H1 (cell line): ENCODE data around the gene SLC9A3. TPM values are rescaled to one million over a fixed set of nuclear protein-coding genes. Genes with fewer than 3 reads are reported as not detected.

Experiments used
- CTCF ChIA-PET: fragments of 300-600 bp; sonication (Branson Sonifier 250); formaldehyde crosslinking; loops from one replicate; lab custom pipeline; 2021; ENCODE audit not compliant: partially characterized antibody; lab: Charles Lee
- POLR2A ChIA-PET: fragments of 300-600 bp; sonication (Branson Sonifier 250); formaldehyde crosslinking; loops from one replicate; lab custom pipeline; 2021; ENCODE audit warnings: inconsistent platforms; ENCODE audit not compliant: partially characterized antibody; lab: Charles Lee
- DNase-seq, 2 experiments: peaks; one replicate each; pipeline versions ENCODE4 v3.0.0 to v3.0.0-alpha.2; 2010 to 2022; ENCODE audit warnings: low spot score in 2 of 2, low read depth in 1 of 2, mixed read lengths in 1 of 2
- FAIRE-seq: peaks from 2 replicates; lab custom pipeline; 2011; peaks lifted over from hg19 to GRCh38; lab: Jason Lieb, UNC
- H2AFZ ChIP-seq: 2 replicates; pipeline ENCODE4 v1.8.1; 2012; ENCODE audit warnings: low read length, inconsistent platforms
- H2AK5ac ChIP-seq: 2 replicates; pipeline ENCODE4 v1.6.1; 2013; ENCODE audit warnings: low read depth, low read length
- H2BK120ac ChIP-seq: replicated peaks from 2 replicates; pipeline ENCODE3; 2013; ENCODE audit warnings: low read depth, low read length, inconsistent platforms
- H2BK12ac ChIP-seq: 2 replicates; pipeline ENCODE4 v1.6.1; 2013; ENCODE audit warnings: low read depth, low read length
- H2BK15ac ChIP-seq: 2 replicates; pipeline ENCODE4 v1.6.1; 2013; ENCODE audit warnings: low read length
- H2BK20ac ChIP-seq: 2 replicates; pipeline ENCODE4 v1.6.1; 2013; ENCODE audit warnings: low read length
- H2BK5ac ChIP-seq: 2 replicates; pipeline ENCODE4 v1.6.1; 2013; ENCODE audit warnings: low read depth, low read length
- H3K14ac ChIP-seq: 2 replicates; pipeline ENCODE4 v1.6.1; 2013; ENCODE audit warnings: inconsistent platforms; ENCODE audit not compliant: insufficient read length
- H3K18ac ChIP-seq: 2 replicates; pipeline ENCODE4 v1.6.1; 2013; ENCODE audit warnings: low read length; ENCODE audit errors: extremely low read depth
- H3K23ac ChIP-seq: 2 replicates; pipeline ENCODE4 v1.6.1; 2013; ENCODE audit warnings: inconsistent platforms; ENCODE audit not compliant: insufficient read length
- H3K23me2 ChIP-seq: 2 replicates; pipeline ENCODE4 v1.6.1; 2013; ENCODE audit warnings: low read depth, low read length
- H3K27ac ChIP-seq: 2 replicates; pipeline ENCODE4 v1.6.1; 2011; ENCODE audit warnings: low read depth, low read length, inconsistent platforms
- H3K27me3 ChIP-seq, 4 experiments: replicated peaks in 1 of 4; 1 replicate in 1 of 4; 2 replicates in 3 of 4; pipeline versions ENCODE4 v1.6.1 to v1.8.1; 2011 to 2013; ENCODE audit warnings: low read length in 3 of 4, mild to moderate bottlenecking in 3 of 4, inconsistent platforms in 2 of 4, mixed read lengths in 2 of 4, moderate library complexity in 1 of 4; ENCODE audit not compliant: control insufficient read depth in 3 of 4, insufficient read depth in 3 of 4; ENCODE audit errors: extremely low read depth in 1 of 4
- H3K36me3 ChIP-seq, 4 experiments: 2 replicates each; pipeline versions ENCODE4 v1.6.1 to v1.8.1; 2011 to 2013; ENCODE audit warnings: mild to moderate bottlenecking in 4 of 4, low read length in 3 of 4, moderate library complexity in 2 of 4, control low read depth in 1 of 4, inconsistent platforms in 1 of 4; ENCODE audit not compliant: insufficient read depth in 4 of 4, control insufficient read depth in 2 of 4
- H3K4ac ChIP-seq: replicated peaks from 2 replicates; pipeline ENCODE3; 2013; ENCODE audit warnings: low read length, low read depth, mixed read lengths, inconsistent platforms; ENCODE audit not compliant: insufficient read length
- H3K4me1 ChIP-seq, 4 experiments: replicated peaks in 1 of 4; 1 replicate in 1 of 4; 2 replicates in 3 of 4; pipeline versions ENCODE4 v1.6.1 to v1.8.1; 2011 to 2013; ENCODE audit warnings: low read length in 3 of 4, inconsistent platforms in 2 of 4, mixed read lengths in 1 of 4; ENCODE audit not compliant: insufficient read depth in 4 of 4, control insufficient read depth in 3 of 4
- H3K4me2 ChIP-seq, 2 experiments: 2 replicates each; pipeline versions ENCODE4 v1.6.1 to v1.8.1; 2011 to 2013; ENCODE audit warnings: low read depth in 2 of 2, low read length in 2 of 2, control low read depth in 1 of 2, inconsistent platforms in 1 of 2, mild to moderate bottlenecking in 1 of 2; ENCODE audit not compliant: insufficient read depth in 1 of 2
- H3K4me3 ChIP-seq, 4 experiments: fragments of 200-600, 300-600 bp in 1 of 4; sonication (generic), shearing (Covaris generic), sonication (Bioruptor Twin) in 1 of 4; 2 replicates each; pipeline versions ENCODE4 v1.5.1 to v1.8.1; 2011 to 2016; ENCODE audit warnings: low read length in 4 of 4, low read depth in 3 of 4, control low read depth in 2 of 4, inconsistent platforms in 2 of 4, mild to moderate bottlenecking in 2 of 4, mixed read lengths in 1 of 4, moderate library complexity in 1 of 4; ENCODE audit not compliant: insufficient read depth in 2 of 4; ENCODE audit errors: extremely low read depth in 1 of 4
- H3K56ac ChIP-seq: replicated peaks from 2 replicates; pipeline ENCODE3; 2013; ENCODE audit warnings: low read depth, mild to moderate bottlenecking, mixed read lengths, low read length, inconsistent platforms; ENCODE audit not compliant: insufficient read length
- H3K79me1 ChIP-seq: 2 replicates; pipeline ENCODE4 v1.6.1; 2013; ENCODE audit warnings: low read depth, low read length, control low read depth
- H3K79me2 ChIP-seq, 2 experiments: 2 replicates each; pipeline versions ENCODE4 v1.6.1 to v1.8.1; 2012 to 2013; ENCODE audit warnings: low read length in 2 of 2, mild to moderate bottlenecking in 2 of 2, inconsistent platforms in 1 of 2; ENCODE audit not compliant: insufficient read depth in 2 of 2, control insufficient read depth in 1 of 2
- H3K9ac ChIP-seq, 4 experiments: replicated peaks in 1 of 4; 1 replicate in 1 of 4; 2 replicates in 3 of 4; pipeline versions ENCODE4 v1.6.1 to v1.8.1; 2011 to 2013; ENCODE audit warnings: low read depth in 3 of 4, low read length in 3 of 4, control low read depth in 2 of 4, mild to moderate bottlenecking in 2 of 4, moderate library complexity in 2 of 4, inconsistent platforms in 1 of 4; ENCODE audit errors: extremely low read depth in 1 of 4
- H3K9me3 ChIP-seq, 2 experiments: 2 replicates each; pipeline versions ENCODE4 v1.6.1 to v1.8.1; 2012 to 2013; ENCODE audit warnings: mild to moderate bottlenecking in 2 of 2, moderate library complexity in 2 of 2, control low read depth in 1 of 2, inconsistent platforms in 1 of 2, low read depth in 1 of 2, low read length in 1 of 2, mixed read lengths in 1 of 2; ENCODE audit not compliant: insufficient read depth in 2 of 2
- H4K20me1 ChIP-seq, 2 experiments: replicated peaks in 1 of 2; 2 replicates each; pipeline versions ENCODE3 to v1.8.1; 2011 to 2013; ENCODE audit warnings: inconsistent platforms in 2 of 2, low read length in 2 of 2, mild to moderate bottlenecking in 1 of 2; ENCODE audit not compliant: insufficient read depth in 2 of 2, control insufficient read depth in 1 of 2
- H4K5ac ChIP-seq: 2 replicates; pipeline ENCODE4 v1.6.1; 2013; ENCODE audit warnings: low read length, low read depth, mixed read lengths, inconsistent platforms; ENCODE audit not compliant: insufficient read length
- H4K8ac ChIP-seq: 2 replicates; pipeline ENCODE4 v1.8.0; 2013; ENCODE audit warnings: mild to moderate bottlenecking, moderate library complexity, low read length, inconsistent platforms; ENCODE audit not compliant: insufficient read depth; ENCODE audit errors: extremely low read depth
- H4K91ac ChIP-seq: replicated peaks from 2 replicates; pipeline ENCODE3; 2013; ENCODE audit warnings: low read length, mixed read lengths, inconsistent platforms; ENCODE audit not compliant: insufficient read length
- ASH2L ChIP-seq: fragments of 200-600, 300-600 bp; sonication (generic); IDR thresholded peaks from one replicate; pipeline ENCODE4 v1.7.1; 2017; ENCODE audit warnings: low read length
- EZH2 ChIP-seq: fragments of 200-600 bp; sonication (generic); IDR thresholded peaks from 2 replicates; pipeline ENCODE4 v1.7.1; 2012; ENCODE audit warnings: low read depth, mild to moderate bottlenecking, moderate library complexity, low read length, inconsistent platforms; ENCODE audit not compliant: severe bottlenecking
- KDM4A ChIP-seq: IDR thresholded peaks from one replicate; pipeline ENCODE4 v1.7.1; 2012; ENCODE audit warnings: low read depth, mild to moderate bottlenecking, moderate library complexity, low read length, inconsistent platforms; ENCODE audit not compliant: severe bottlenecking
- POLR2A ChIP-seq, 2 experiments: IDR thresholded peaks; 1 replicate in 1 of 2; 2 replicates in 1 of 2; pipeline ENCODE4 v1.6.1; 2011; ENCODE audit warnings: low read depth in 2 of 2, low read length in 2 of 2, mild to moderate bottlenecking in 2 of 2; ENCODE audit errors: control extremely low read depth in 1 of 2
- SP1 ChIP-seq: IDR thresholded peaks from 2 replicates; pipeline ENCODE4 v1.6.1; 2011; ENCODE audit warnings: low read depth, low read length
- SP2 ChIP-seq: IDR thresholded peaks from 2 replicates; pipeline ENCODE4 v1.6.1; 2012; ENCODE audit warnings: mild to moderate bottlenecking, low read length, inconsistent platforms
- WGBS, 2 experiments: shearing (Covaris generic) in 1 of 2; methylation state at CpG; one replicate each; pipeline versions ENCODE4 v1.1.6 to v1.1.7; 2013 to 2015; ENCODE audit warnings: low lambda C conversion rate in 2 of 2, mixed read lengths in 2 of 2, inconsistent platforms in 1 of 2, low coverage in 1 of 2, missing lambda C conversion rate in 1 of 2; ENCODE audit not compliant: insufficient replicate concordance in 2 of 2, insufficient coverage in 1 of 2, insufficient read length in 1 of 2; ENCODE audit errors: extremely low coverage in 1 of 2, missing lambda C conversion rate in 1 of 2; 5-methylcytosine and 5-hydroxymethylcytosine counted together
- polyA plus RNA-seq, 7 experiments: library from polyadenylated mRNA; depleted of rRNA in 3 of 7; stranded (reverse) in 5 of 7; unstranded in 2 of 7; fragments of >200 nt in 5 of 7; fragments of 200-250 nt in 2 of 7; gene quantifications; 1 replicate in 5 of 7; 2 replicates in 1 of 7; 4 replicates in 1 of 7; pipeline versions ENCODE4 v1.2.1 to v1.2.3, GENCODE V29; 2011 to 2013; ENCODE audit warnings: missing spikeins in 2 of 7, mixed read lengths in 2 of 7
- total RNA-seq: library from RNA; stranded (reverse); fragmentation: NEBNext Ultra II Directional; extraction: Animal tissue kit (Norgen Biotek cat#: 25700); gene quantifications from 2 replicates; pipeline ENCODE4 v1.2.1, GENCODE V29; 2021

The SLC9A3 gene
- total and polyA plus RNA-seq, 2 of the 8 experiments (the other 6 are each of a cell fraction or from before 2014, with no cell fraction given) = 0.95 to 1.0 TPM

DNA sequence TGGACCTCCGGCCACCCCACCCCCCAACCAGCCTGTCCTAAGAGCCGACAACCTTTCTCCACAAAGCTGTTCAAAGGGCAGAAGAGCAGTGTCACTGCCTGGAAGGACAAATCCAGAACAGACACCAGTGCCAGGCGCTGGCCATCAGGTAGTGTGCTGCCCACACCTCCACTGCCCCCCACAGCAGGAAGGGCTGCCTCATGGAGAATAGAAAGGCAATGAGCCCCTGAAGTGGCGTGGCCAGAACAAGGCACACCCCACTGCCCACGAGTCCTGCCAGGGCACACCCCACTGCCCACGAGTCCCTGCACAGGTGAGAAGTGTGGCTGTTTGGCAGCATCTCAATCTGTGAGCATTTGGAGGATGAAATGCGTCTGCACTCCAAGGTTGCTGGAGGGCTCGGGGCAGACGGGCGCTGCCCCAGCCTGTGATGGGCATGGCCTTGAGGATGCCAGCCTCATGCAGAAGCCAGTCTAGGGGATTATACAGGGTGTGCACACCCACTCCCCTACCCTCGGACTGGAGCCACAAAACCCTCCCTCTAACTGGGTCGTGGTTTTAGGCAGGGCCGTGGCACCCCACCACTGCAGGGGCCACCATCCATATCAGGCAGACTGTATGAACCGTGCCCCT is 2.3 kb upstream of the SLC9A3 start:
- H3K23me2 ChIP-seq = peaks cover 1% of the 10 kb centered on the region; the same call in 1 of the 2 replicates
- H2BK15ac ChIP-seq = no peak overlapping the region
- H3K9ac ChIP-seq = no peak overlapping the region
- no peak overlapping the region for H3K4me3 ChIP-seq
- 89% methylated on average over 14 of the region's 14 CpGs; no CpG with 5 or more reads in 1 of the 2 experiments for WGBS, 2 experiments
- H3K4me1 ChIP-seq = peaks cover 0 to 22% (median 11%) of the 10 kb centered on the region in 4 experiments; a peak in 6 of 7 replicates
- H3K56ac ChIP-seq = no peak overlapping the region
- H2BK5ac ChIP-seq = no peak overlapping the region
- H2BK12ac ChIP-seq = no peak overlapping the region
- no peak overlapping the region for H3K18ac ChIP-seq
- no peak overlapping the region for H2AK5ac ChIP-seq
- H2BK20ac ChIP-seq = no peak overlapping the region
- DNase-seq (no peak), FAIRE-seq (no peak)
- no peaks in the 10 kb centered on the region for H3K9me3 ChIP-seq
- no peak overlapping the region for H4K5ac ChIP-seq
- no peak overlapping the region for H4K91ac ChIP-seq
- H3K27me3 ChIP-seq = peaks cover 52 to 93% (median 84%) of the 10 kb centered on the region in 4 experiments
- H3K14ac ChIP-seq = no peak overlapping the region
- no peak overlapping the region for H2BK120ac ChIP-seq
- POLR2A ChIA-PET = no interaction called here
- peaks cover 0 to 3% (median 0%) of the 10 kb centered on the region in 4 experiments; a peak in 1 of 8 replicates for H3K36me3 ChIP-seq
- peaks cover 0 to 8% of the 10 kb centered on the region in 2 experiments for H4K20me1 ChIP-seq
- no peaks in the 10 kb centered on the region for H3K79me1 ChIP-seq
- H3K4ac ChIP-seq = no peak overlapping the region
- no peak overlapping the region for H3K4me2 ChIP-seq
- no peak overlapping the region for H3K27ac ChIP-seq
- H3K79me2 ChIP-seq = no peaks in the 10 kb centered on the region
- CTCF ChIA-PET = no interaction called here
- no peak overlapping the region for H3K23ac ChIP-seq
- H2AFZ ChIP-seq = no peak overlapping the region
- H4K8ac ChIP-seq = no peak overlapping the region; the same call in 1 of the 2 replicates
- TF ChIP-seq EZH2 (no peak), SP1 (no peak), POLR2A (IDR thresholded peaks at IDR 0.05; ENCODE audit: control extremely low read depth in 1 of 2, low read depth in 2 of 2, low read length in 2 of 2) (no peak), ASH2L (no peak), SP2 (no peak), KDM4A (no peak)
